Thyroid gland (tissue), 4 donors: ENCODE data around the gene RBM15B. TPM values are rescaled to one million over a fixed set of nuclear protein-coding genes. Genes with fewer than 3 reads are reported as not detected.

Experiments used
- DNase-seq, 2 donors: peaks; one replicate each; pipeline ENCODE4 v3.0.0-alpha.2; 2019
- H3K27ac ChIP-seq, 3 donors: fragments of 200-600 bp; sonication (generic); 1 replicate in 2 of 3; 2 replicates in 1 of 3; pipeline ENCODE4 v1.5.1; 2016 to 2019; ENCODE audit warnings: mild to moderate bottlenecking in 1 of 3, moderate library complexity in 1 of 3
- H3K27me3 ChIP-seq: fragments of 200-600 bp; sonication (generic); one replicate; pipeline ENCODE4 v1.5.1; 2019
- H3K36me3 ChIP-seq, 2 donors: fragments of 200-600 bp; sonication (generic); one replicate each; pipeline ENCODE4 v1.5.1; 2016 to 2019
- H3K4me1 ChIP-seq, 2 donors: fragments of 200-600 bp; sonication (generic); one replicate each; pipeline ENCODE4 v1.5.1; 2017 to 2019
- H3K4me3 ChIP-seq, 3 donors: fragments of 200-600 bp; sonication (generic); replicated peaks in 1 of 3; 1 replicate in 2 of 3; 2 replicates in 1 of 3; pipeline ENCODE4 v1.5.1; 2016; ENCODE audit warnings: mild to moderate bottlenecking in 1 of 3
- H3K9me3 ChIP-seq: fragments of 200-600 bp; sonication (generic); one replicate; pipeline ENCODE4 v1.5.1; 2017
- POLR2A ChIP-seq, 2 donors: fragments of 450-650 bp; IDR thresholded peaks; one replicate each; pipeline ENCODE4 v1.6.1; 2017; ENCODE audit warnings: antibody characterized with exemption in 2 of 2, mild to moderate bottlenecking in 2 of 2, moderate library complexity in 1 of 2
- WGBS, 2 donors: methylation state at CpG; one replicate each; pipeline ENCODE4 v1.1.5; 2017; 5-methylcytosine and 5-hydroxymethylcytosine counted together
- intact Hi-C: fragments of 100-400 bp; cut with DNase I; formaldehyde crosslinking; loops from one replicate; pipeline ENCODE4 v1.15.1; 2023
- total RNA-seq, 4 donors: library from RNA; depleted of rRNA; stranded (reverse); fragments of >200 nt; gene quantifications; one replicate each; pipeline ENCODE4 v1.2.3, GENCODE V29; 2016
- TF ChIP-seq, protein P1 (sequence below), 6 experiments: fragments of 200-600 bp in 3 of 6; fragments of 450-650 bp in 3 of 6; sonication (generic) in 3 of 6; IDR thresholded peaks; one replicate each; pipeline ENCODE4 v1.5.1; 2016 to 2019; ENCODE audit warnings: antibody characterized with exemption in 6 of 6, mild to moderate bottlenecking in 2 of 6, inconsistent platforms in 1 of 6, moderate library complexity in 1 of 6

The RBM15B gene
- total RNA-seq, 4 donors from 2014 or later, result 29.4 to 50.0 (median 38.9) TPM

DNA sequence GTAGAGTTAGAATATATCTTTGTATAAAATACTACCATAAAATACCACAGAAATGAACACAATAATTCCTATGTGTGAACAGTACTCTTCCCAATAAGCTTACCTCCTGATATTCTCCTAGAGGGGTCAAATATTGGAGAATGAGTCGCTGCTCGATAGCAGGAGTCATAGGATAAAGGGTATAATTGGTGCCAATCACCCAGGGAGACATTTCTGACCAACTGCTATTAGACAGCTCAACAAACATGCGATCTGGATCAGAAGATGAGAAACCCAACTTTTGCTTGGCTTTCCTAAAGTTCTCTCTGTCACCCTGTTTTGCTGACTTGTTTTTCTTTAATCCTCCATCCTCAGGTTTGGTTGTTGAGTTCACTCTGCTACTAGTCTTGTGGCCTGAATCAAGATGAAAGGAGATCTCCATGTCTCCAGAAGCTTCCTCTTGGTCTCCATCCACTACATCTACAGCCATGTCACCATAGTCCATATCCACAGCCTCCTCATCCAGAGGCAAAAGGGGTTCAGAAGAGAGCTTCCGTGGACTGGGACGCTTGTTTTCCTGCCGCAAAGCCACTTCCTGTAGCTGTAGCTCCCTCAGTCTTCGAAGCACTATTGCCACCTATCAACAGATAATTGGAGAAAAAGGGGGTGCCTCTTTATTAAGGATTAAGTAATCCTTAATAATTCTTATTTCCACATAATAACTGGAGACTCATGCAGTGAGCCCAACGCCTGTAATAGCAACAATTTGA is 50.4 kb downstream of the RBM15B start:
- TF ChIP-seq, protein P1, sequence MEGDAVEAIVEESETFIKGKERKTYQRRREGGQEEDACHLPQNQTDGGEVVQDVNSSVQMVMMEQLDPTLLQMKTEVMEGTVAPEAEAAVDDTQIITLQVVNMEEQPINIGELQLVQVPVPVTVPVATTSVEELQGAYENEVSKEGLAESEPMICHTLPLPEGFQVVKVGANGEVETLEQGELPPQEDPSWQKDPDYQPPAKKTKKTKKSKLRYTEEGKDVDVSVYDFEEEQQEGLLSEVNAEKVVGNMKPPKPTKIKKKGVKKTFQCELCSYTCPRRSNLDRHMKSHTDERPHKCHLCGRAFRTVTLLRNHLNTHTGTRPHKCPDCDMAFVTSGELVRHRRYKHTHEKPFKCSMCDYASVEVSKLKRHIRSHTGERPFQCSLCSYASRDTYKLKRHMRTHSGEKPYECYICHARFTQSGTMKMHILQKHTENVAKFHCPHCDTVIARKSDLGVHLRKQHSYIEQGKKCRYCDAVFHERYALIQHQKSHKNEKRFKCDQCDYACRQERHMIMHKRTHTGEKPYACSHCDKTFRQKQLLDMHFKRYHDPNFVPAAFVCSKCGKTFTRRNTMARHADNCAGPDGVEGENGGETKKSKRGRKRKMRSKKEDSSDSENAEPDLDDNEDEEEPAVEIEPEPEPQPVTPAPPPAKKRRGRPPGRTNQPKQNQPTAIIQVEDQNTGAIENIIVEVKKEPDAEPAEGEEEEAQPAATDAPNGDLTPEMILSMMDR (IDR thresholded peaks at IDR 0.05), result no peak
- no peak for TF ChIP-seq POLR2A (IDR thresholded peaks at IDR 0.05)
- Histone ChIP-seq H3K27me3 (no peaks in the 10 kb centered on the region), H3K36me3 (peaks cover 17 to 19% of the 10 kb centered on the region in 2 donors), H3K4me1 (no peaks in the 10 kb centered on the region), H3K4me3 (no peak overlapping the region), H3K9me3 (no peaks in the 10 kb centered on the region), H3K27ac (no peak overlapping the region)
- intact Hi-C loops, result no loop called here
- WGBS, 2 donors, result 93 to 94% methylated on average over 8 of the region's 8 CpGs
- no peak for DNase-seq

DNA sequence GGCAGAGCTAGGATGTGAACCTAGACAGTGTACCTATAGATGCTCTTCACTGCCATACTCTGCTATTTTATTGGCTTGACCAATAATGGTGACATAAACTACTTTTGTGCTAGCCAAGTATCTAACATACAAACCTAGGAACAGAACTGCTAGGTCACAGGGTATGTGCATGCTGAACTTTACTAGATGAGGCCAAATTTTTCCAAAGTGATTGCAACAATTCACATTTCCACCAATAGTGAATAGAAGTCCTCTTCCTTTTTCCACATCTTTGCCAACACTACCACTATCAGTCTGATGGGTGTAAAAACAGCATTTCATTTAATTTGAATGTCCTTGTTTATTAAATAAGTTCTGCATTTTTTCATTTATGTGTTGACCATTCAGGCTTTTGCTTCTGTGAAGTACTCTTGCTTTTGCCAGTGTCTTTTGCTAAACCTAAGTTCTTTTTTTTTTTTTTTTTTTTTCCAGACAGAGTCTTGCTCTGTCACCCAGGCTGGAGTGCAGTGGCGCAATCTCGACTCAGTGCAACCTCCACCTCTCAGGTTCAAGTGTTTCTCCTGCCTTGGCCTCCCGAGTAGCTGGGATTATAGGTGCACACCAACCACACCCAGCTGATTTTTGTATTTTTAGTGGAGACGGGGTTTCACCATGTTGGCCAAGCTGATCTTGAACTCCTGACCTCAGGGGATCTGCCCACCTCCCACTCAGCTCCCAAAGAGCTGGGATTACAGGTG is 54.6 kb downstream of the RBM15B start:
- no peaks in the 10 kb centered on the region for H3K27me3 ChIP-seq
- H3K27ac ChIP-seq, result no peak overlapping the region
- peaks cover 8 to 11% of the 10 kb centered on the region in 2 donors for H3K36me3 ChIP-seq
- H3K4me1 ChIP-seq, result no peaks in the 10 kb centered on the region
- intact Hi-C loops, result no loop called here
- H3K4me3 ChIP-seq, result no peak overlapping the region
- TF ChIP-seq POLR2A (IDR thresholded peaks at IDR 0.05), result no peak
- TF ChIP-seq, protein P1 (IDR thresholded peaks at IDR 0.05), result no peak
- WGBS, 2 donors, result 75 to 93% methylated on average over 4 of the region's 4 CpGs
- DNase-seq, result no peak
- no peaks in the 10 kb centered on the region for H3K9me3 ChIP-seq

Other genes with a start within 250 kb of the RBM15B start
- 100 to 1,000 TPM in 2 of 4 donors, 10 to 100 TPM in 2; 79.7 to 312 (median 189) TPM for gene MANF, start 6.0 kb upstream of the RBM15B start, total RNA-seq
- 10 to 100 TPM; 23.5 to 35.4 (median 30.1) TPM for gene DCAF1, start 108.7 kb downstream of the RBM15B start, total RNA-seq
- 10 to 100 TPM; 17.8 to 41.6 (median 22.6) TPM for gene RAD54L2, start 147.4 kb downstream of the RBM15B start, total RNA-seq